Measurements from ENCODE around the gene PGS1.

Gene PGS1

GRCh38 chr17:78359997-78360370 lies 18.5 kb upstream of the PGS1 start, which contains the start of gene SOCS3:
TSS of gene SOCS3 (minus strand) at chr17:78360077. CDS start at chr17:78359095, 982 bp downstream.
- peak within 1 kb of the TSS; percentile 58 for H3K4me3 ChIP-seq (ENCODE audit: low read length)
- no peak for TF ChIP-seq CTCF (IDR thresholded peaks at IDR 0.05; ENCODE audit: insufficient read depth, low read depth, low read length, missing control alignments)
- DNase-seq (ENCODE audit: low read depth) = peak; percentile 97

- H3K4me3 ChIP-seq (ENCODE audit: low read length) = peak overlapping the region; percentile 29
- TF ChIP-seq CTCF (IDR thresholded peaks at IDR 0.05; ENCODE audit: insufficient read depth, low read depth, low read length, missing control alignments) = peak; percentile 84
- peak; percentile 89 for DNase-seq (ENCODE audit: low read depth)
Measured at GRCh38 chr17:78360371-78361224, 17.9 kb upstream of the PGS1 start.

GRCh38 chr17:78361225-78361701 lies 17.2 kb upstream of the PGS1 start:
- TF ChIP-seq CTCF (IDR thresholded peaks at IDR 0.05; ENCODE audit: insufficient read depth, low read depth, low read length, missing control alignments) = no peak
- no peak overlapping the region for H3K4me3 ChIP-seq (ENCODE audit: low read length)
- DNase-seq (ENCODE audit: low read depth) = no peak

GRCh38 chr17:78362232-78362631 lies 16.2 kb upstream of the PGS1 start:
- DNase-seq (ENCODE audit: low read depth) = no peak
- TF ChIP-seq CTCF (IDR thresholded peaks at IDR 0.05; ENCODE audit: insufficient read depth, low read depth, low read length, missing control alignments) = no peak
- no peak overlapping the region for H3K4me3 ChIP-seq (ENCODE audit: low read length)

- no peak for DNase-seq (ENCODE audit: low read depth)
- no peak for TF ChIP-seq CTCF (IDR thresholded peaks at IDR 0.05; ENCODE audit: insufficient read depth, low read depth, low read length, missing control alignments)
- H3K4me3 ChIP-seq (ENCODE audit: low read length) = no peak overlapping the region
Measured at GRCh38 chr17:78362671-78363070, 15.8 kb upstream of the PGS1 start.

- H3K4me3 ChIP-seq (ENCODE audit: low read length) = no peak overlapping the region
- no peak for DNase-seq (ENCODE audit: low read depth)
- TF ChIP-seq CTCF (IDR thresholded peaks at IDR 0.05; ENCODE audit: insufficient read depth, low read depth, low read length, missing control alignments) = no peak
Measured at GRCh38 chr17:78364436-78365281, 13.8 kb upstream of the PGS1 start.
